BJ (cell line): ENCODE measurements around the gene POFUT1. TPM values are rescaled to one million over a fixed set of nuclear protein-coding genes. Genes with fewer than 3 reads are reported as not detected.

Experiments used
- CTCF ChIA-PET: fragments of 350-600 bp; formaldehyde crosslinking; extraction: SDS; loops from one replicate; lab custom pipeline; 2021; ENCODE audit warnings: antibody characterized with exemption, inconsistent platforms; lab: Yijun Ruan, JAX
- POLR2A ChIA-PET: fragments of 300-600 bp; sonication (Branson Sonifier 250); formaldehyde crosslinking; extraction: SDS; loops from one replicate; lab custom pipeline; 2021; ENCODE audit warnings: antibody characterized with exemption; lab: Charles Lee
- DNase-seq: peaks from one replicate; pipeline ENCODE4 v3.0.0-alpha.2; 2011; ENCODE audit warnings: low read depth
- H3K27me3 ChIP-seq: 2 replicates; pipeline ENCODE4 v1.6.0; 2011; ENCODE audit warnings: low read length; ENCODE audit not compliant: control insufficient read depth, insufficient read depth
- H3K36me3 ChIP-seq: 2 replicates; pipeline ENCODE4 v1.5.1; 2011; ENCODE audit warnings: low read length; ENCODE audit not compliant: control insufficient read depth, insufficient read depth
- H3K4me3 ChIP-seq: 2 replicates; pipeline ENCODE4 v1.5.1; 2011; ENCODE audit warnings: low read depth, mild to moderate bottlenecking, control low read depth, low read length
- polyA minus RNA-seq: library from RNA; depleted of rRNA, polyadenylated mRNA; stranded (reverse); fragments of >200 nt; gene quantifications from 2 replicates; pipeline ENCODE4 v1.2.3, GENCODE V29; 2011; rRNA and poly(A)+ RNA removed
- polyA plus RNA-seq: library from polyadenylated mRNA; depleted of rRNA; stranded (reverse); fragments of >200 nt; gene quantifications from 2 replicates; pipeline ENCODE4 v1.2.3, GENCODE V29; 2011; rRNA removed
- TF ChIP-seq, protein P1 (sequence below): IDR thresholded peaks from 2 replicates; pipeline ENCODE4 v1.5.1; 2011; ENCODE audit warnings: low read depth, mild to moderate bottlenecking, control low read depth, inconsistent platforms, low read length, moderate library complexity; ENCODE audit not compliant: insufficient read depth

Gene POFUT1
- polyA plus RNA-seq: 45.1 and 56.7 TPM in 2 replicates
- polyA minus RNA-seq: 22.7 and 33.6 TPM in 2 replicates

DNA sequence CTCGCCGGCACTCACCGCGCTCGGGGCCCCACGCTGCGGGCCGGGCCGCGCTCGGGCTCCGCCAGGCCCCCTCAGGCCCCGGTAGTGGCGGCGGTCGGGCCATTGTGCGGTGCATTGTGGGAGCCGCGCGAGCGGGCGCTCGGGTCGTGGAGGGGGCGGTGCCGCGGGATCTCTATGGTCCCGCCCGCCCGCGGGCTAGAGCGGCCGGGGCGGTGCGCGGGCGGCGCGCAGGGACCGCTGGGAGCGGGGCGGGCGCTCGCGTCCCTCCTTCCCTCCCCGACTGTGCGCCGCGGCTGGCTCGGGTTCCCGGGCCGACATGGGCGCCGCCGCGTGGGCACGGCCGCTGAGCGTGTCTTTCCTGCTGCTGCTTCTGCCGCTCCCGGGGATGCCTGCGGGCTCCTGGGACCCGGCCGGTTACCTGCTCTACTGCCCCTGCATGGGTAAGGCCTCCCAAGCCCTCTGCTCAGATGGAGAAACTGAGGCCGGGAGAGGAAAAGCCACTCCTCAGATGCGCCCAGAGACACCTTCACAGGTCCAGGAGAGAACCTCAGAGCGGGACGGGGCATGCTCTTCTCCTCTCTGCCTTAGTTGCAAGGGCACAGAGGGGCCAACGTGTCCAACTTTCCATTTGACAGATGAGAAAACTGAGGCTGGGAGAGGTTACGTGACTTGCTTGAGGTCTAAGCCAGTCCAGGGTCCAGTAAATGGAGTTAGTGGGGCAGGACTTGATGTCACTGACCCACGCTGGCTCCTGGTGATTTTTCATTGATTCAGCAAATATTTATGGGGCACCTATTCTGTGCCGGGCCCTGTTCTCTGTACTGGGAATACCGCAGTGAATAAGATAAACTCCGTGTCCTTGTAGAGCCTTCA lies at the start of gene POFUT1, which contains the start of gene PLAGL2:
Gene POFUT1 (plus strand): TSS at position 255 of the 873 bp plus-strand sequence. CDS start 62 bp downstream, at position 317.
Gene PLAGL2 (minus strand): TSS at position 118 of the 873 bp plus-strand sequence. CDS start 5,565 bp downstream, outside the sequence.
- H3K36me3 ChIP-seq: peaks cover 5% of the 10 kb centered on the region
- TF ChIP-seq, protein P1, sequence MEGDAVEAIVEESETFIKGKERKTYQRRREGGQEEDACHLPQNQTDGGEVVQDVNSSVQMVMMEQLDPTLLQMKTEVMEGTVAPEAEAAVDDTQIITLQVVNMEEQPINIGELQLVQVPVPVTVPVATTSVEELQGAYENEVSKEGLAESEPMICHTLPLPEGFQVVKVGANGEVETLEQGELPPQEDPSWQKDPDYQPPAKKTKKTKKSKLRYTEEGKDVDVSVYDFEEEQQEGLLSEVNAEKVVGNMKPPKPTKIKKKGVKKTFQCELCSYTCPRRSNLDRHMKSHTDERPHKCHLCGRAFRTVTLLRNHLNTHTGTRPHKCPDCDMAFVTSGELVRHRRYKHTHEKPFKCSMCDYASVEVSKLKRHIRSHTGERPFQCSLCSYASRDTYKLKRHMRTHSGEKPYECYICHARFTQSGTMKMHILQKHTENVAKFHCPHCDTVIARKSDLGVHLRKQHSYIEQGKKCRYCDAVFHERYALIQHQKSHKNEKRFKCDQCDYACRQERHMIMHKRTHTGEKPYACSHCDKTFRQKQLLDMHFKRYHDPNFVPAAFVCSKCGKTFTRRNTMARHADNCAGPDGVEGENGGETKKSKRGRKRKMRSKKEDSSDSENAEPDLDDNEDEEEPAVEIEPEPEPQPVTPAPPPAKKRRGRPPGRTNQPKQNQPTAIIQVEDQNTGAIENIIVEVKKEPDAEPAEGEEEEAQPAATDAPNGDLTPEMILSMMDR: peak; percentile 21; the same call in 1 of the 2 replicates
- peak; percentile 21 for DNase-seq
- POLR2A ChIA-PET: no interaction called here
- peak within 1 kb of the TSS; percentile 95 for H3K4me3 ChIP-seq
- CTCF ChIA-PET: no interaction called here
- no peaks in the 10 kb centered on the region for H3K27me3 ChIP-seq

DNA sequence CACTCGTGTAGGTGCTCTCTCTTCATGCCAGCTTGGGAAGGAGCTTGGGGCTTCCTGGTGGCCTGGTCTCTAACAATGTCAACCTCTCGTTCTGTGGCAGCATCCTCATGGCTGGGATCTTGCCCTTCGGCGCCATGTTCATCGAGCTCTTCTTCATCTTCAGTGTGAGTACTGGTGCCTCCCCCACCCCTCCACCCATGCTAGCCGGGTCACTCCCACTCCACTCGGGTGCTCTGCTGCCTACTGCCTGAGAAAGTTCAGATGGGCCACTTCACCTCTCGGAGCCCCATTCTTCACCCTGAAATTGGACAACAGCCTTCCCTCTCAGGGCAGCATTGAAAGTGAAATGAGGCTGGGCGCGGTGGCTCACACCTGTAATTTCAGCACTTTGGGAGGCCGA lies 49.3 kb upstream of the POFUT1 start:
- ChIA-PET CTCF (no interaction called here), POLR2A (no interaction called here)
- H3K4me3 ChIP-seq: no peak overlapping the region
- no peak for DNase-seq
- H3K27me3 ChIP-seq: no peaks in the 10 kb centered on the region
- TF ChIP-seq, protein P1: no peak
- H3K36me3 ChIP-seq: peaks cover 41% of the 10 kb centered on the region

DNA sequence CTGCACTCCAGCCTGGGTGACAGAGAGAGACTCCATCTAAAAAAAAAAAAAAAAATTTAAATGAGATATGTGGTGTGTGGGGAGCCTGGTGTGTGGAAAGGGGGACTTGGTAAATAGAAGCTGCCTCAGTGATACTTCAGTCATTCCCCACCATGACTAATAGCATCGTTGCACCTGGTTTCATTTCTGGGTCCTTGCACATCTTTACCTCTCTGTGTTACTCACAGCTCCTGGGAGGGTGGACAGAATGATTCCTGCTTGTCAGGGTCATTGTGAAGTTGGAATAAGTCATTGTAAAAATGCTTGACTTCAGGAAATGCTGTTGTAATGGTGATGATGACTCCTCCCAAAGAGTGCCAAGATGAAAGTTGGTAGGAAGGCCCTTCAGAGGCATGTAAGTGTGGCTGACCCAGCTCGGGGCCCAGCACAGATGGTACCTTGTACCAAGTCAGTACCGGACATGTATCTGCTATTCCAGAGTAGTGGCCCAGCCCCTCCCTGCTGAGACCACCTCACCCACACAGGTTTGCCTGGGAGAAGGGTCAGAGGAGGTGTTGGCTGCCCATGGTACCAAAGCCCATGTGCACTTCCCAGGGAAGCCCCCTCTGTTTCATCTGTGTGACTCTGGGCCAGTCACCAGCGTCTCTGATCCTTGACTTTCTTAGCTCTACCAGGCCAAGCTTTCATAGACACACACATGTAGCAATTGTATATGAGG lies 48.6 kb upstream of the POFUT1 start:
- CTCF ChIA-PET: no interaction called here
- Histone ChIP-seq H3K36me3 (peaks cover 40% of the 10 kb centered on the region), H3K27me3 (no peaks in the 10 kb centered on the region), H3K4me3 (no peak overlapping the region)
- TF ChIP-seq, protein P1: no peak
- no peak for DNase-seq
- POLR2A ChIA-PET: no interaction called here

DNA sequence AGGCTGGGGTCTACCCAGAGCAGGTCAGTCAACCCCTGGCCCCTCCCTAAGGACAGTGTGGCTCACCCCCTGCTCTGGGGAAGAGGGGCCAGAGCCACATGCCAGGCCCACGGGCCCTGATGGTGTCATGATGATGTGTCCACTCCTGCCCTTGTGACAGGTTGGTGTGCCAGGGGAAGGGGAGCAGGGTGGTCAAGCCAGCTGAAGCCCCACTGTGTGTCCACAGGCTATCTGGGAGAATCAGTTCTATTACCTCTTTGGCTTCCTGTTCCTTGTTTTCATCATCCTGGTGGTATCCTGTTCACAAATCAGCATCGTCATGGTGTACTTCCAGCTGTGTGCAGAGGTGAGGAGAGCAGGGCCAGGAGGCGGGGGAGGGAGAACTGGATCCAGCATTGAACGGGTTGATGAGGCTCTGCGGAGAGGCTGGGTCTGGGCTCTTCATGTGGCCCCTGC lies 47.9 kb upstream of the POFUT1 start:
- no peak for DNase-seq
- TF ChIP-seq, protein P1: no peak
- H3K27me3 ChIP-seq: no peaks in the 10 kb centered on the region
- CTCF ChIA-PET: no interaction called here
- peaks cover 41% of the 10 kb centered on the region for H3K36me3 ChIP-seq
- POLR2A ChIA-PET: no interaction called here
- no peak overlapping the region for H3K4me3 ChIP-seq

DNA sequence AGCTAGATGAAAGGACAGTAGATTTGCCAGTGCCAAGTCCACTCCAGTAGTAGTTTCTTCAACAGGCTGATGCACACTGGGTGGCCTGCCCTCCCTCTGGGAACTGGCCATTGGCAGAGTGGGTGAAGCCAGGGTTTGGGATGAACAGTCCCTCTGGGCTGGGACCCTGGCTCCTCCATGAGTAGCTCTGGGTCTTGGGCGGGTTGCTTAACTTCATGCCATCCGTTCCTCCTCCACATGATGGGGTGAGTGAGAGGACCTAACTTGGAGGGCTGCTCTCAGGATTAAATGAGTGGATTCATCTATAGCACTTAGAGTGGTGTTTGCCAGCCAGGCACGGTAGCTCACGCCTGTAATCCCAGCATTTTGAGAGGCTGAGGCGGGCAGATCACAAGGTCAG lies 47.3 kb upstream of the POFUT1 start:
- DNase-seq: no peak
- POLR2A ChIA-PET: no interaction called here
- H3K27me3 ChIP-seq: no peaks in the 10 kb centered on the region
- CTCF ChIA-PET: no interaction called here
- peaks cover 47% of the 10 kb centered on the region for H3K36me3 ChIP-seq
- TF ChIP-seq, protein P1: no peak
- no peak overlapping the region for H3K4me3 ChIP-seq
